SK-N-MC (cell line): ENCODE results near the gene ZNF236.

Experiments
- FOXP2 ChIP-seq: optimal IDR thresholded peaks from 2 replicates; pipeline ENCODE3; 2011; ENCODE audit warnings: mild to moderate bottlenecking, moderate library complexity; ENCODE audit not compliant: insufficient read depth; ENCODE audit errors: extremely low read length, control extremely low read depth
- POLR2AphosphoS5 ChIP-seq: IDR thresholded peaks from 2 replicates; pipeline ENCODE4 v1.6.1; 2012; ENCODE audit warnings: mild to moderate bottlenecking, low read depth, low read length, borderline replicate concordance

DNA sequence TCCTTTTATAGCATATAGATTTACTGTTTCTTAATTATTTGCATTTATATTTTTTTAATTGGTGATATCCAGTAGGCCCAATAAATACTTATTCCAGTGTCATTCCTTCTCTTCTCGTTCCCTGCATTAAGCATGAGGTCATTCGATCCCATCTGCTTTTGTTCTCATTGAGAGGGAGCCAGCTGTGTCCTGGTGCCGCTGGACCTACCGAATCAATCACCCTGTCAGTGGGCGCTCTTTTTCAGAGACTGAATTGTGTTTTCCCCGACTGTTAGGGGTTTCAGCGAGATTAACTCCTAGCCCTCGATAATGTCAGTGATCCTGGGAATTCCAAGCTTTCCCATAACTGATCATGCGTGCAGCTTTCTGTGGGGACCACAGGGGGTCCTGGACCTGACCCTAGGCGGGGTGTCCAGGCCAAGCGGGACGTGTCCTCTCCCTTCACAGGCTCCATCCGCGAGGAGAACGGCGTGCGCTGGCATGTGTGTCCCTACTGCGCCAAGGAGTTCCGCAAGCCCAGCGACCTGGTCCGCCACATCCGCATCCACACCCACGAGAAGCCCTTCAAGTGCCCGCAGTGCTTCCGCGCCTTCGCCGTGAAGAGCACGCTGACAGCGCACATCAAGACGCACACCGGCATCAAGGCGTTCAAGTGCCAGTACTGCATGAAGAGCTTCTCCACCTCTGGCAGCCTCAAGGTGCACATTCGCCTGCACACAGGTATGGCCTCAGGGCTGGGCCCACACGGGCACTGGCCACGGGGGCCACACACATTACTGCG, 72.4 kb downstream of the ZNF236 start:
- TF ChIP-seq FOXP2, result no peak
- no peak for TF ChIP-seq POLR2AphosphoS5
